Panc1 (cell line): ENCODE data around the gene LARP4B.

ENCODE experiments used
- CTCF ChIP-seq: fragments of 450-650 bp; IDR thresholded peaks from 2 replicates; pipeline ENCODE4 v1.5.1; 2017; ENCODE audit warnings: mild to moderate bottlenecking
- REST ChIP-seq, 2 experiments: IDR thresholded peaks; 2 replicates each; pipeline ENCODE4 v1.6.1; 2011 to 2012; ENCODE audit warnings: low read depth in 2 of 2, control low read depth in 1 of 2, low read length in 1 of 2, mild to moderate bottlenecking in 1 of 2, moderate library complexity in 1 of 2; ENCODE audit not compliant: insufficient read depth in 1 of 2
- SIN3A ChIP-seq: IDR thresholded peaks from 2 replicates; pipeline ENCODE4 v1.6.1; 2012; ENCODE audit warnings: low read depth, mild to moderate bottlenecking, low read length, moderate library complexity, borderline replicate concordance; ENCODE audit not compliant: insufficient read depth

GRCh38 chr10:920450-920849, 11.1 kb downstream of the LARP4B start:
- TF ChIP-seq REST (IDR thresholded peaks at IDR 0.05; ENCODE audit: insufficient read depth in 1 of 2, low read depth in 2 of 2, low read length in 1 of 2), result no peak
- TF ChIP-seq CTCF, result no peak
- no peak for TF ChIP-seq SIN3A
